GM23248 (cell line): ENCODE measurements around the gene TXNDC16. TPM values are rescaled to one million over a fixed set of nuclear protein-coding genes. Genes with fewer than 3 reads are reported as not detected.

Experiments
- DNase-seq: peaks from one replicate; pipeline ENCODE4 v3.0.0-alpha.2; 2015
- H2AFZ ChIP-seq: fragments of 200-600 bp; sonication (generic); 2 replicates; pipeline ENCODE4 v1.6.1; 2016; ENCODE audit warnings: antibody characterized with exemption
- H3F3A ChIP-seq: fragments of 200-600 bp; sonication (generic); 2 replicates; pipeline ENCODE4 v1.6.1; 2016; ENCODE audit warnings: mild to moderate bottlenecking, antibody characterized with exemption, mixed run types; ENCODE audit not compliant: insufficient read depth
- H3K27ac ChIP-seq: fragments of 200-600 bp; sonication (generic); 2 replicates; pipeline ENCODE4 v1.5.1; 2016; ENCODE audit warnings: mild to moderate bottlenecking
- H3K27me3 ChIP-seq: fragments of 200-600 bp; sonication (generic); replicated peaks from 2 replicates; pipeline ENCODE4 v1.6.1; 2016; ENCODE audit warnings: mild to moderate bottlenecking; ENCODE audit not compliant: insufficient read depth
- H3K36me3 ChIP-seq: fragments of 200-600 bp; sonication (generic); 2 replicates; pipeline ENCODE4 v1.6.1; 2016; ENCODE audit warnings: low read depth, mild to moderate bottlenecking
- H3K4me1 ChIP-seq: fragments of 200-600 bp; sonication (generic); 2 replicates; pipeline ENCODE4 v1.6.1; 2016; ENCODE audit warnings: mild to moderate bottlenecking; ENCODE audit not compliant: insufficient read depth
- H3K4me2 ChIP-seq: fragments of 200-600 bp; sonication (generic); one replicate; pipeline ENCODE4 v1.6.1; 2016; ENCODE audit warnings: mild to moderate bottlenecking; ENCODE audit not compliant: unreplicated experiment
- H3K4me3 ChIP-seq: fragments of 200-600 bp; sonication (generic); 2 replicates; pipeline ENCODE4 v1.5.1; 2016; ENCODE audit warnings: mild to moderate bottlenecking
- H3K79me2 ChIP-seq: fragments of 200-600 bp; sonication (generic); 2 replicates; pipeline ENCODE4 v1.6.1; 2016; ENCODE audit warnings: mild to moderate bottlenecking; ENCODE audit not compliant: insufficient read depth
- H3K9ac ChIP-seq: fragments of 200-600 bp; sonication (generic); 2 replicates; pipeline ENCODE4 v1.6.1; 2016; ENCODE audit warnings: mild to moderate bottlenecking
- H3K9me2 ChIP-seq: fragments of 200-600 bp; sonication (generic); 2 replicates; pipeline ENCODE4 v1.6.1; 2016; ENCODE audit warnings: mixed run types, mild to moderate bottlenecking, moderate library complexity; ENCODE audit not compliant: insufficient read depth
- H3K9me3 ChIP-seq: fragments of 200-600 bp; sonication (generic); one replicate; pipeline ENCODE4 v1.6.1; 2017; ENCODE audit warnings: low read depth
- H4K20me1 ChIP-seq: fragments of 200-600 bp; sonication (generic); 2 replicates; pipeline ENCODE4 v1.6.0; 2016; ENCODE audit not compliant: insufficient read depth
- EZH2 ChIP-seq: fragments of 200-600 bp; sonication (generic); IDR thresholded peaks from 2 replicates; pipeline ENCODE4 v1.6.1; 2018; ENCODE audit warnings: antibody characterized with exemption, mild to moderate bottlenecking; ENCODE audit not compliant: insufficient read depth, poor library complexity, severe bottlenecking
- EZH2phosphoT487 ChIP-seq: fragments of 200-600 bp; sonication (generic); IDR thresholded peaks from 2 replicates; pipeline ENCODE4 v1.6.1; 2018; ENCODE audit warnings: antibody characterized with exemption, moderate library complexity, mild to moderate bottlenecking, low read depth; ENCODE audit not compliant: insufficient read depth
- WGBS, 2 experiments: methylation state at CpG; one replicate each; pipeline ENCODE4 v1.1.6; 2015 to 2017; ENCODE audit warnings: low lambda C conversion rate in 2 of 2, low coverage in 1 of 2; ENCODE audit errors: missing lambda C conversion rate in 2 of 2; 5-methylcytosine and 5-hydroxymethylcytosine counted together
- in situ Hi-C: fragments of 300-500 bp; cut with MboI; formaldehyde crosslinking; loops from 2 replicates; pipeline ENCODE4 v1.15.0; 2020
- polyA plus RNA-seq: library from polyadenylated mRNA; unstranded; fragments of >200 nt; fragmentation: Nextera tagmentation; extraction: Ambion mirVana; gene quantifications from 2 replicates; pipeline ENCODE4 v1.2.1, GENCODE V29; 2016
- total RNA-seq: library from RNA; depleted of rRNA; stranded (reverse); fragments of >200 nt; shearing (Covaris generic); gene quantifications from 2 replicates; pipeline ENCODE4 v1.2.3, GENCODE V29; 2014

TXNDC16 gene
- total and polyA plus RNA-seq, 2 experiments from 2014 or later: 2.4 to 2.5 TPM

- Histone ChIP-seq H3K27ac (peak overlapping the region; percentile 50), H3K4me1 (peaks cover 42% of the 10 kb centered on the region)
- in situ Hi-C loops: no loop called here
These were observed 94.9 kb downstream of the TXNDC16 start for GRCh38 chr14:52457411-52457810.

GRCh38 chr14:52455291-52456088 is 96.8 kb downstream of the TXNDC16 start:
- H3K4me1 ChIP-seq: peaks cover 41% of the 10 kb centered on the region
- H3K79me2 ChIP-seq: no peaks in the 10 kb centered on the region
- DNase-seq: peak; percentile 71
- 19 to 27% methylated on average over 3 of the region's 3 CpGs for WGBS, 2 experiments
- H3K27ac ChIP-seq: peak overlapping the region; percentile 37
- in situ Hi-C loops: no loop called here
- no peaks in the 10 kb centered on the region for H4K20me1 ChIP-seq
- no peaks in the 10 kb centered on the region for H3K36me3 ChIP-seq
- peak overlapping the region; percentile 46 for H3K4me2 ChIP-seq
- no peak for TF ChIP-seq EZH2phosphoT487
- no peak for TF ChIP-seq EZH2
- no peaks in the 10 kb centered on the region for H3K9me3 ChIP-seq
- no peak overlapping the region for H3K9ac ChIP-seq
- peaks cover 37% of the 10 kb centered on the region for H3F3A ChIP-seq
- H3K27me3 ChIP-seq: no peaks in the 10 kb centered on the region
- no peaks in the 10 kb centered on the region for H3K9me2 ChIP-seq
- no peak overlapping the region for H3K4me3 ChIP-seq
- no peak overlapping the region for H2AFZ ChIP-seq

More at GRCh38 chr14:52457411-52457810, 94.9 kb downstream of the TXNDC16 start:
- TF ChIP-seq EZH2phosphoT487 (no peak), EZH2 (no peak)
- no peaks in the 10 kb centered on the region for H3K9me2 ChIP-seq
- no peaks in the 10 kb centered on the region for H3K27me3 ChIP-seq
- H2AFZ ChIP-seq: no peak overlapping the region
- H3K9ac ChIP-seq: no peak overlapping the region
- DNase-seq: no peak
- H3K36me3 ChIP-seq: no peaks in the 10 kb centered on the region
- peaks cover 37% of the 10 kb centered on the region for H3F3A ChIP-seq
- H3K9me3 ChIP-seq: no peaks in the 10 kb centered on the region
- H3K4me3 ChIP-seq: no peak overlapping the region
- H3K79me2 ChIP-seq: no peaks in the 10 kb centered on the region
- H4K20me1 ChIP-seq: no peaks in the 10 kb centered on the region
- peak overlapping the region; percentile 64 for H3K4me2 ChIP-seq

- Histone ChIP-seq H3K9me3 (no peaks in the 10 kb centered on the region), H3K4me3 (no peak overlapping the region), H3K9me2 (no peaks in the 10 kb centered on the region), H3K36me3 (no peaks in the 10 kb centered on the region), H3K27ac (no peak overlapping the region), H3K9ac (no peak overlapping the region), H3K27me3 (no peaks in the 10 kb centered on the region), H3K4me2 (no peak overlapping the region), H3F3A (0 out of 2 replicates have a peak, but pooled peaks cover 5% of the 10 kb centered on the region), H3K79me2 (no peaks in the 10 kb centered on the region), H2AFZ (no peak overlapping the region), H4K20me1 (no peaks in the 10 kb centered on the region), H3K4me1 (peaks cover 6% of the 10 kb centered on the region; the same call in 1 of the 2 replicates)
- TF ChIP-seq EZH2phosphoT487 (no peak), EZH2 (no peak)
- WGBS, 2 experiments: 92% methylated on average over 3 of the region's 3 CpGs
- DNase-seq: no peak
- in situ Hi-C loops: no loop called here
These were observed 105.1 kb downstream of the TXNDC16 start for GRCh38 chr14:52447236-52447635.

GRCh38 chr14:52446355-52446754 is 106.0 kb downstream of the TXNDC16 start:
- Histone ChIP-seq H3K4me3 (no peak overlapping the region), H3K27ac (no peak overlapping the region), H3K9me3 (no peaks in the 10 kb centered on the region), H3K4me2 (no peak overlapping the region), H2AFZ (no peak overlapping the region), H3K4me1 (peaks cover 6% of the 10 kb centered on the region; the same call in 1 of the 2 replicates), H3K9ac (no peak overlapping the region), H4K20me1 (no peaks in the 10 kb centered on the region), H3K36me3 (no peaks in the 10 kb centered on the region), H3K79me2 (no peaks in the 10 kb centered on the region), H3K9me2 (no peaks in the 10 kb centered on the region), H3K27me3 (no peaks in the 10 kb centered on the region), H3F3A (0 out of 2 replicates have a peak, but pooled peaks cover 5% of the 10 kb centered on the region)
- in situ Hi-C loops: no loop called here
- TF ChIP-seq EZH2phosphoT487 (no peak), EZH2 (no peak)
- no peak for DNase-seq

- H3K36me3 ChIP-seq: no peaks in the 10 kb centered on the region
- H3K9me3 ChIP-seq: no peaks in the 10 kb centered on the region
- H3K9ac ChIP-seq: no peak overlapping the region
- 0 out of 2 replicates have a peak, but pooled peaks cover 5% of the 10 kb centered on the region for H3F3A ChIP-seq
- no peak for TF ChIP-seq EZH2
- no peak for TF ChIP-seq EZH2phosphoT487
- no peak overlapping the region for H3K4me3 ChIP-seq
- peak; percentile 62 for DNase-seq
- no peaks in the 10 kb centered on the region for H3K9me2 ChIP-seq
- no peak overlapping the region for H3K4me2 ChIP-seq
- peaks cover 6% of the 10 kb centered on the region; the same call in 1 of the 2 replicates for H3K4me1 ChIP-seq
- no peaks in the 10 kb centered on the region for H3K79me2 ChIP-seq
- in situ Hi-C loops: no loop called here
- no peak overlapping the region for H2AFZ ChIP-seq
- H3K27me3 ChIP-seq: no peaks in the 10 kb centered on the region
- H3K27ac ChIP-seq: no peak overlapping the region
- H4K20me1 ChIP-seq: no peaks in the 10 kb centered on the region
These were observed 108.8 kb downstream of the TXNDC16 start for GRCh38 chr14:52443506-52443905.
